Measurements from ENCODE around the gene ATRN. TPM values are rescaled to one million over a fixed set of nuclear protein-coding genes. Genes with fewer than 3 reads are reported as not detected.

The ATRN gene
- total RNA-seq, 1 experiment from 2014 or later = 21.6 TPM

DNA sequence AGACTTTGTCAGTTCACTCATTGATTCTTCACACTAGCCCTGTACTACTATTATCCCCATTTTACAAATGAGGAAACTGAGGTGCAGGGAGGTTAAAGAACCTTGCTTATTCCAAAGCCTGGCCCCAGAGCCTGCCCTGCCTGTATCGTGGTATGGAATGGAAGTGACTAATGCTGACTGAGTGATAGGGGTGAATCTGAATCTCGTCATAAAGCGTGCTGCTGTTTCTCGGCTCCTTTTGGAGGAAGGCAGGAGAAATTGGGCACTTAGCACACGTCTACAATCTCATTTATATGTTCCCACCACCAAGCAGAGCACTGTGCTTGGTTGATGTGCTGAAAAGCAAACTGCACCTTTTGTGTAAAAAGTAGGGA lies 175.2 kb downstream of the ATRN start:
- in situ Hi-C loops (cut with HindIII; ENCODE audit: low sequenced_read_pairs) = no loop called here
- peak; percentile 7 for DNase-seq (ENCODE audit: low spot score)

DNA sequence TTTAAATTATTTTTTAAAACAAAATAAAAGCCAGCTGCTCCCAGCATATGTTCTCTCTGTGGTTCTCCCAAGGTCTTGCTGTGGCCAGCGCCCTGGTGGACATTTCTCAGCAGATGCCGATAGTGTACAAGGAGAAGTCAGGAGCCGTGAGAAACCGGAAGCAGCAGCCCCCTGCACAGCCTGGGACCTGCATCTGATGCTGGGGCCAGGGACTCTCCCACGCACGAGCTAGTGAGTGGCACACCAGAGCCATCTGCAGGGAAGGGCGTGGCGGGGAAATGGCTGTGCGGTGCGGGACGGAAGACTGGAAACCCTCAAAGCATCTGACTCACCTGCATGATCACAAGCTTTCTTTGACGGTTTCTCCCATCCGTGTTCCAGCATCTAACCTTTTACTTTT lies 175.8 kb downstream of the ATRN start:
- peak; percentile 21 for DNase-seq (ENCODE audit: low spot score)

DNA sequence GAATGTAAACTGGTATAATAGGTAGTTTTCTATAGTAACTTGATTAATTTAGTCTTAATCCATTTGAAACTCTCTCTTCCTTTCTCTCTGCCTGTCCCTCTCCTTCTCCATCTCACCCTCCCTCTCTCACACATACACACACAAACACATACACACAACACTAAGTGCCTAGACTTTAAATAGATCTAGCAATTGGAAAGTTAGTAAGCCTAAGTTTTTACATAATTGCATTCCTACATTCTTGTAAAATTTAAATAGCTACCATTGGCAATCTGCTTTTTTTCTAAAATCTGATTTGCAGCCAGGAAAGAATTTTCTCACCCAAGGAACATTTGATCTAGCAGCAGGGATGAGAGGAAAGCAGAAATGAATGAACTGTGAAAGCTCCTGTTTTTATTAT lies 176.7 kb downstream of the ATRN start:
- in situ Hi-C loops (cut with HindIII; ENCODE audit: low sequenced_read_pairs) = no loop called here
- no peak for DNase-seq (ENCODE audit: low spot score)

More for the DNA sequence above, 175.8 kb downstream of the ATRN start:
- in situ Hi-C loops (cut with HindIII; ENCODE audit: low sequenced_read_pairs) = no loop called here

DNA sequence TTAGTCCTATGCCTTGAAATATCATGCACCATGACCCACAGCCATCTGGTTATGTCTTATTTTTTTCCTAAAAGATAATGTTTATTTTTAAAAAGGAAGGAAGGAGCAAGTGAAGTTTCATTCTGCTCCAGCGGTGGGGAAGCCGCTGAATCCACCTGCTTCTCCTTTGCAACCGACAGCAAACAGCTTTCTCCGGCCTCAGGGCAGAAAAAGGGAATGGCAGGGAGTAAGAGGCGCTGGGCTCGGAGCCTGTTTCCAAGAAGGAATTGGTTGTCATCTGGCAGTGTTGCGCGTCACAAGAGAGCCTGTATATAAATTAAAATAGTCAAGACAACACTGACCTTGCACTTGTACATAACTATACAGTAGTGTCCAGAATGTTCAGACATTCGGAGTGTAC lies 178.1 kb downstream of the ATRN start:
- in situ Hi-C loops (cut with HindIII; ENCODE audit: low sequenced_read_pairs) = no loop called here
- DNase-seq (ENCODE audit: low spot score) = no peak

DNA sequence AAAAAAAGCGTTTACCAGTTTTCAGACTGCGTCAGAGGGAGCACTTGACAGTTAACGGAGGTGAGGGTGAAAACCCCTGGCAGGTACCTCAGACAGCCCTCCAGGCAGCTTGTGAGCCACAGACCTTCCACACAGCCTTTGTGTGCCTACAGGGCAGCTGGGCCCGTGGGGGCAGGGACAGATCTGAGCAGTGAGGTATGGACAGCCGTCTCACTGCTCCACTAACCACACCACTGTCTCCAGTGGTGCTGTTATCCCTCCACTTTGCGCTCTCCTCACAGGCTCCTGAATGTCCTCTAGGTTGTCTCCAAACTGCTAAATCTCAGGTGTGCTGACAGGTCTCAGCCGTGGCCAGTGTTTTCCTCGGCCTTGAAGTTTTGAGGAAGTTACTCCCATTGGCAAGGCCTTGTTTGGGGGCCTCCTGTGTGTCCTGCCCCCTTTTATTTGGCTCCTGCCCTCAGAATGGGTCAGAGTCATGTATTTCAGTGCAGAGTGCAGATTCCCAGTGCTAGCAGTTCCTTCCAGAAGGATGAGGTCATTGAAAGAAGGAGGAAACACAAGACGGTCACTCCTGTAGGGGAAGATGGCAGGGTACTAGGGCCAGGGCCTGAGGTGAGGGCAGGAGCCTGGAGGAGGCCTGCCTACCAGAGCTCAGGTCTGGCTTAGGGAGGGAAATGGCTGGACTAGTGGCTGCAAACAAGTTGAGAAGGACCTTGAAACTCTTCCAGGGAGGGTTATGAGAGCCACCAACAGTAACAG lies 180.6 kb downstream of the ATRN start:
- DNase-seq (ENCODE audit: low spot score) = no peak
- in situ Hi-C loops (cut with HindIII; ENCODE audit: low sequenced_read_pairs) = no loop called here

- in situ Hi-C loops (cut with HindIII; ENCODE audit: low sequenced_read_pairs) = no loop called here
These were observed 181.4 kb downstream of the ATRN start for GRCh38 chr20:3652221-3652620.

DNA sequence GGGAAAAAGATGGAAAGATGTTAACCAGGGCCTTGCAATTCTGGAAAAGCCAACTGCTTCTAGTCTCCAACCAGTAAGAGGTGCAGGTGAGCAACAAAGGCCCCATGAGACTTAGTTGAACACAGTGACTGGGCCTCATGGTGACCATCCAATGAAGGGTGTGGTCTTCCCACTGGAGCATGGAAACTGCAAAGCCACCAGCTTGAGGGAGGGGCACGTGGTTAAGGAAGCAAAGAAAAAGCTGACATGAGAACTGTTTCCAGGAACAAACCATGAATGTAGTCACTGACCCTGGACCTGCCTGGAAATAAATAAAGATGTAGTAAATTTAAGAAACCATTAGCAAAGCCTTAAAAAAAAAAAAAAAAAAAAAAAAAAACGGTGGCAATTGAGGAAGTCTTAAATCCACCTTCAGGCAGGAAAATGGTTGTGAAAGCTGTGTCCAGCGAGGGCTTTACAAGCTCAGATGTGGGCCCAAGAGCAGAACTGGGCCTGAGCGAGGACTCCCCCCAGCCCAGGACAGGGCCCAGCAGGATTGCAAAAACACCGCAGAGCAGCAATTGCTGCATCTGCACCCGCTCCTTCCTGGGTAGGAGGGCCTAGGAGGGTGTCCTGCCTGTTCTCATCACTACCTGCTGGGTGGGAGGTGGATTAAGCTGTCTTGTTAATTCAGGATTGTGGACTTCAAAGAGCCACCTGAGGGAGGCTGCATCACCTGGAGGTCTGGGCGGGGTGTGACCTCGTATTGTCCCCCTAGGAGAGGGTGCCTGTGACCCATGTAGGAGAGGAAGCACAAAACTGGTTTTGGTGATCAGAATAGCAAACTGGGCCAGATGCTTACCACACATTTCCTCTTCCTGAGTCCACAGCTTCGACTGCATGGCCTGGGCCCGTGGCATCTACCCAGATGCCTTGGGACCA lies 182.1 kb downstream of the ATRN start:
- in situ Hi-C loops (cut with HindIII; ENCODE audit: low sequenced_read_pairs) = no loop called here
- no peak for DNase-seq (ENCODE audit: low spot score)

More at GRCh38 chr20:3652221-3652620, 181.4 kb downstream of the ATRN start:
- DNase-seq (ENCODE audit: low spot score) = no peak

DNA sequence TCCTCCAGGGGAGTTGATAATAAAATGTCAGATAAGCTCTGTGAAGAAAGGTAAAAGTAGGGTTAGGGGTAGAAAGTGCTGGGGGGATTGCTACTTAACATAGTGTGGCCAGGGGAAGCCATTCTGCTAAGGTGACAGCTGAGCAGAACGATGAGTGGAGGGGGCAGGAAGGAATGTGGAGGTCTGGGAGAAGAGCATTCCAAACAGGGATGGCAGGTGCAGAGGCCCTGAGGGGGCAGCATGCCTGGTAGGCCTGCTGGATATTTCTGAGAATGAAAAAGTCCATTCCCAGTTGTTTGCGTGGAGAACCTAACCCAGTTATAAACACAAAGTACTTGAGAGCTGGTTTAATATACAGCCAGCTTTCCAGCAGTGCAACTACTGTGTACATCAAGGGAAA lies 183.1 kb downstream of the ATRN start:
- in situ Hi-C loops (cut with HindIII; ENCODE audit: low sequenced_read_pairs) = no loop called here
- DNase-seq (ENCODE audit: low spot score) = no peak

GRCh38 chr20:3654326-3655130 lies 183.7 kb downstream of the ATRN start:
- in situ Hi-C loops (cut with HindIII; ENCODE audit: low sequenced_read_pairs) = no loop called here
- peak; percentile 65 for DNase-seq (ENCODE audit: low spot score)

- in situ Hi-C loops (cut with HindIII; ENCODE audit: low sequenced_read_pairs) = no loop called here
- DNase-seq (ENCODE audit: low spot score) = no peak
These were observed 184.2 kb downstream of the ATRN start for GRCh38 chr20:3655131-3655405.

DNA sequence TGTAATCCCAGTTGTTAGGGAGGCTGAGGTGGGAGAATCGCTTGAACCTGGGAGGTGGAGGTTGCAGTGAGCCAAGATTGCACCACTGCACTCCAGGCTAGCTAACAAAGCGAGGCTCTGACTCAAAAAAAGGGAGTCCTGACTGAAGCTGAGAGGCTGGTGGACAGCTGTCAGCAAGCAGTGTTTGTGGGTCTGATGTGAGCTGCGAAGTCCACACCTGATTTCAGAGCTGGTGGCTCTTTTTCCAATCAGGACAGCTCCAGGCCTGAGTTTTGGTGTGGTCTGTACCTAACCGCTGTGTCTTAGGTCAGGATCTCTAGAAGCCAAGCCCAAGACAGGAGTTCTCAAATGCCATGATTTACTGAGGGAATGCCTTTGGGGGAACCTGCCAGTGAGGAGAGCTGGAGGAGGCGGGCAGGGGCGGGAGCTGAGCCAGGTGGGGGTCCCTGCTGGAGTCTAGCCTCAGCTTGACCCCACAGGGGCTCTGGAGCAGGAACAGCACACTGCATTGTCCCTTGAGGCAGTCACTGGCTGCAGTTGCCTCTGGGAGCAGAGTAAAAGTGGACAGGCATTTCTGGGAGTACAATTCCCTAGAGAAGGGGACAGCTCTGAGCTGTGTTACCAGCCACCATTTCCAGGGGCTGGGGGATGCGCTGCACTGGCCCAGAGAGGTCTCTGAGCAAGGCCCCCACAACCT lies 187.3 kb downstream of the ATRN start:
- DNase-seq (ENCODE audit: low spot score) = no peak
- in situ Hi-C loops (cut with HindIII; ENCODE audit: low sequenced_read_pairs) = no loop called here

DNA sequence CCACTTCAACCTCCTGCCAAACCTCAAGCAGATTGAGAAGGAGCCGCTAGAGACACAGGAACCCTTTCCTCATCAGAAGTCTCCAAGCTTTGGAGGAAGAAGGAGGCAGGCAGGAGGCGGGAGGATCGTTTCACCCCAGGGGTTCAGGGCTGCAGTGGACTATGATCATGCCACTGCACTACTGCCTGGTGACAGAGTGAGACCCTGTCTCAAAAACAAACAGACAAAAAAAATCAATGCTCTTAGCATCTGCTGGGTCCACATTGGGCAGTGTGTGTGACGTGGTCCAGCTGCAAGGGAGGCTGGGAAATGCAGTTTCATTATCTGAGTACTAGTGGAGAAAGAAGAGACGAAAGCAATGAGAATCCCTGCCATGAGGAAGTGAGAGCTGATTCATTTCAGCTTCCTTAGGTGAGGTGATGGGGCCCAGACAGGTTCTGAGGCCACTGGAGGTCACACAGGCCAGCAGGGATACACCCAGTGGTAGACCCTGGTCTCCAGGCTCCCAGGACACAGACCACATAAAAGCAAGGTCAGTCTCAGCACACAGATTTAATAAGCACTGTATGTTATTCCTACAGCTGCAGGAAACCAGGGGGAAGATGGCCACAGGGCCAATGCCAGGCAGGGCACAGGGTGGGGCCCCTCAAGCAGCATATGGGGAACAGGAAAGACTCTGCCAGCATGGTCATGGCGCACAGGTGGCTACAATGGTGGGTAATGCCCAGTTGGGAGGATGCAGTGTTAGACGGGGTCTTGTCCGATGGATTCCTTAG lies 188.1 kb downstream of the ATRN start:
- no peak for DNase-seq (ENCODE audit: low spot score)
- in situ Hi-C loops (cut with HindIII; ENCODE audit: low sequenced_read_pairs) = no loop called here

DNA sequence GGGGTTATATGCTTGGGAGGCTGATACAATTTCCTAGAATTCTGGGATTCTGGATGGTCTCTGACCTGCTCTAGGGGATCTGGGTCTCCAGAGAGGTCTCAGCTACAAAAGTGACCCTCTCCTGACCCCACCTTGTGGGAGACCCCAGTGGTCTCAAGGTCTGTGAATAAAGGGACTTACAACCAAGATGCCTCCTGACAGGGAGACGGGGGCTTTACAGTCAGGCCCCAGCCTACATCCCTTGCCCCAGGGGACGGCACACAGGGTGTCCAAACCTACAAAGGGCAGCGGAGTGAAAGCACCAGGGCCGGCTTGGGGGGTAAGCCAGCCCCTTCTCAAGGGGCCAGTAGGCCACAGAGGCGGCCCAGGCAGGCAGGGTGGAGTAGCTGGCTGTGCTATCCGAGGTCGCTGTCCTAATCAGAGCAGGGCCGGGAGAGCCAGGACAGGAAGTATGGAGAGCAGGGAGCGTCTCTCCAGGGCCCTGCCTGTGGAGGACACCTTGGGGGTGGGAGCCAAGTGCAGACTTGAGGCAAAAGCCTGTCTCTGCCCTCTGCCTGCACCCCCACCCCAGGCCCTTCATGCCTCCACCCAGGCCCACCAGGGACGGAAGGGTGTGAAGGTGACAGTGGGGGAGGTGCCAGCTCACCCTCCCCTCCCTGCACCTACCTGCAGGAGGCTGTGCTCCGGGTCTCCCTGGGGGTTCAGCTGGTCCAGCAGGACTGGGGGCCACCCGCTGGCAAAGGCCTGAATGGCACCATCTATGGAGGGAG lies 188.9 kb downstream of the ATRN start:
- no peak for DNase-seq (ENCODE audit: low spot score)
- in situ Hi-C loops (cut with HindIII; ENCODE audit: low sequenced_read_pairs) = no loop called here

- in situ Hi-C loops (cut with HindIII; ENCODE audit: low sequenced_read_pairs) = no loop called here
- no peak for DNase-seq (ENCODE audit: low spot score)
These were observed 189.6 kb downstream of the ATRN start for GRCh38 chr20:3660262-3661059.

GRCh38 chr20:3661060-3661813 lies 190.4 kb downstream of the ATRN start:
- no peak for DNase-seq (ENCODE audit: low spot score)

DNA sequence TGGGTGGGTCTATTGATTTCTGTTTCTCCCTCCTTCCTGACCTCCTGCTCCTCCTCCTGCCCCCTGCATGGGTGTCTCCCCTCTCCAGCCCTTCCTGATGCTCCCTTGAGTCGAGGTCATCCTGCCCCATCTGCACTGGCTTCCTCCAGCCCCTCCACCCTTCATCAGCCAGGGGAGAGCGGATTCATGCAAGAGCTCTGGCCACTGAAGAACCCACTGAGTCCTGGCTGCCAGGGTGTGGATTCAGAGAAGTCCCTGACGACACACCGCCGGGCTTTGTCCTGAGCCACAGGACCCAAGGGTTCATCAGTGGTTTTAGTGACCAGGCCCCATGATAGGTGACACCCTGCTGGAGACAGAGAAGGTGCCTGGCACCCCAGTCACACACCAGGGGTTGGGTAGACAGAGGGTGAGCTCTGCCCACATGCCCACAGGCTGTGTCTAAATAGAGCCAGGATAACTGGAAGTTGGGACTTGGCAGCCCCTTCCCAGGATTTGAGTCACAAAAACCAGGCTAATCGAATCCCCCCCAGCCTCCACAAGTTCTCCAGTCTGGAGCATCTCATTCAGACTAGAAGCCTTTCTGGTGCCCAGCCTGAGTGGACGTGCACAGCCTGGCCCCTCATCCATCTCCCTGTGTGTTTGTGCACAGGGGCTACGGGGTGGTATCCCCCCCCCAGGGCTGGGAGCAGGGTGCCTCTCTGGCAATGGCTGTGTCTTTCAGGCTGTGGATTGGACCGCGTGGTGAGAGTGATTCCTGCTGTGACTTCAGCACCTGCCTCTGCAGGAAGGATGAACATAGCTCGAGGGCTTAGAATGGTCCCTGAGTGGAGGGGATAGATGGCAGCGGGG lies 191.2 kb downstream of the ATRN start:
- DNase-seq (ENCODE audit: low spot score) = no peak
- in situ Hi-C loops (cut with HindIII; ENCODE audit: low sequenced_read_pairs) = no loop called here

More at GRCh38 chr20:3661060-3661813, 190.4 kb downstream of the ATRN start:
- in situ Hi-C loops (cut with HindIII; ENCODE audit: low sequenced_read_pairs) = no loop called here

Measured in G401 (cell line).